CD4-positive, alpha-beta T cell treated with Interleukin-4 for 4 hours (primary cell): ENCODE data around the gene ATP2B2.

Experiments used
- DNase-seq: peaks from one replicate; pipeline ENCODE4 v3.0.0-alpha.2; 2020

ATP2B2 gene

DNA sequence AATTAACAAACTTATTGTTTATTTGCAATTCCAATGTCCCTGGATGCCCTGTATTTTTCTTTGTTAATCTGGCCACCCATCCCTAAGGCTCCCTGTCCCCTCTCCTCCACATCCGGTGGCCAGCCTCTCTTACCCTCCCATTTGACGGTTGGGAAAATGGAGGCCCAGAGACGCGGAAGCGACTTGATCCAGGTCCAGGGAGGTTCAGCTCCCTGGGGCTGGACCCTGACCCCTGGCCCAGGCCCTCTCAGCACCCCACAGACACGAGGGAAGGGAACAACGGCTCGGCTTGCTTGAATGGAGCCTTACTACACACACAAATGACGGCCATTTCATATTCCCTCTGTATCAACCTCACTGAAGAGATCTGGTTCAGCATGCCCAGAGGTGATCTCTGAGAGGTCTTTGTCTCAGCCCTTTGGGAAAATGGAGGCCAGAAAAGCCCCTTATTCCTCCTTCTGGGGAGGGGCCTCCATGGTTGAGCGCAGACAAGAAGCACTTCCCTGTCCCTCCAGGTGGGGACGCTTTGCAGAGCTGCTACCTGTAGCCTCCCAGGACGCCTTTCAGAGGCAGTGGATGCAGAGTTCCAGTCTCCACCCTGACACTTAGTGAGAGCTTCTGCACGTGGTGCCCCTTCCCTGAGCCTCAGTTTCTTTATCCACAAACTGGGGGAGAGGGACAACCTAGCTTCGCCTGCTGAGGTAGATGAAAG is 82.1 kb downstream of the ATP2B2 start:
- DNase-seq: no peak

DNA sequence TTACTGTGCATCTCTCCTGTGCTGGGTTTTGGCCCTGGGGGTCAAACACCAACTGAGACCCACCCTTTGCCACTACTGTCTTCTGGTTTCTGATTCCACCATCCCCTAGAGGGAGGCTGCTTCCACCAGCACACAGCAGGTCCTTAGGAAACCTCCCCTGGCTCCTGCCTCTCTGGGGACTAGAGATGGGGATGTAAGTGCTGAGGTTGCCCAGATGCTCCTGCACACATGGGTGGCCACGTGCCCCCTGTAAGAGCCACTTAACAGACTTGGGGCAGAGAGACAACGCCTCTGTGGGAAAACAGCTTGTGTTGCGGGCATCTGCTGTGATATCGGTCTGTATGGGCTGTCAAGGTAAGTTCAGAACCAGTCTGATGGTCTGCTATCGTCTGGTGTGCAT is 83.4 kb downstream of the ATP2B2 start:
- DNase-seq: no peak

DNA sequence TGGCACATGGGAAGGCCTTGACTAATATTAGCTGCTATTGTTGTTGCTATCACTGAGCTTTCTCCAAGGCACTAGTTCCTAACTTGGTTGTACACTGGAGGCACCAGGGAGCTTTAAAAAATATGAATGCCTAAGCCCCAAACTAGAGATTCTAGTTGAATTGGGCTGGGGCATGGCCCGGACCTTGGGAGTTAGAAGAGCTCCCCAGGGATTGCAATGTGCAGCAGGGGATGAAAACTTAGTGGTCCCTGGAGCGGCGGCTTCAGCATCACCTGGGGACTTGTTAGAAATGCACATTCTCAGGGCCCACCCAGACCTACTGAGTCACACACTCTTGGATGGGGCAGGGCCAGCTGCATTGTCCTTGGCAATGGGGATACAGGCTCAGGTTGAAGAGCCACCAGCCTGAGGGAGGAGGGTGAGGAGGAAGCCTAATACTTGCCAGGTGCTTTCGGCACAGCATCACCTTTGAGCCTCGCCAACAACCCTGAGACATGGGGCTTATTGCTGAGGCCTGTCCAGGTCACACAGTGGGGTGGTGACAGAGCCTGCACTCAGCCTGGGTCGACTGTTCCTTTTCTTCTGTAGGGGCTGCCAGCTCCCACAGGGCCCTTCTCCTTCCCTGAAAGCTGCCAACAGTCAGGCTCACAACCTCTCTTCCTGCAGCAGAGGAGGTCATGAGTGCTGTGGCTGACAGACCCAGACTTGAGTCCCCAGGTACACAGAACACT is 84.5 kb downstream of the ATP2B2 start:
- no peak for DNase-seq

DNA sequence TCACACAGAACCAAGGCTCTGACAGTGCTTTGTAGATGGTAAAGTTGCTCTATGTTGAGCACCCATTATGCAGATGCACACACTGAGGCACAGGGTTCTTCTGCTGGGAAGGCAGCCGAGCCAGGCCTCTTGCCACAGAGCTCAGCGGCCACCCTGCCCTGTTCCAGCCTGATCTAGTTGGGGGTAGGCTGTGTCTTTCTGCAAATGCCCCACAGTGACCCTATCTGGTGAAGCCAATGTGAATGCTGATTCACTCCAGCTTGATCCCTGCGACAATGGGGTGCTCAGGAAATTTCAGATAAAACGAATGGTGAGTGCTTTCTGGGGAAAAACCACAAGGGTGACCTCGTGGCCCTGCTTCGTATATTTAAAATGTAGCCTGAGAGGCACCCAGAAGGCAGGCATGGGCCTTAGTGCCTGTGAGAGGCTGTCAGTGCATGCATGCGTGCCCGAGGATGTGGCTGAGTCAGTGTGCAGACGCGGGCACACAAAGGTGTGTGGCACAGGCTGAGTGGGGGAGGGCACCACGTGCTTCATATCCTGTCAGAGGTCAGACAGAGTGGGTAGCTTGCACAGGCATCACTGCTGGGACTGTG is 85.7 kb downstream of the ATP2B2 start:
- peak; percentile 21 for DNase-seq

DNA sequence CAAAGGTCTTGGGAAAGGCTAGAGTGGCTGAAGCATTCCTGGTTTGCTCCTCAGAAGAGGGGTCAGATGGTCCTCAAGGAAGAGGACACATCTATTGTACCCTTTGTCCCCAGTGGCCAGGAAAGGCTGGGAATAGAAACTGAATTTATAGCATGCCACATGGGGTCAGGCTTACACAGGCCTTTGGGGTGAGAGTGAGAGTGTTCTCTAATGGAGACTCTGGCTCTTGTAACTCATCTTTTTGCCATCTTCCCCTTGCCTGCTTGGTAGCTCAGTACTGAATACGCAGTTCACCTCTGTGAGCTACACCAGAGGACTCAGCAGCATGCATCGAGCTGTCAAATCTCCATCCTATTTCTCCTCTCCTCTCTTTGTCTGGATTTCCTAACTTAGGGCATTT is 87.5 kb downstream of the ATP2B2 start:
- no peak for DNase-seq

DNA sequence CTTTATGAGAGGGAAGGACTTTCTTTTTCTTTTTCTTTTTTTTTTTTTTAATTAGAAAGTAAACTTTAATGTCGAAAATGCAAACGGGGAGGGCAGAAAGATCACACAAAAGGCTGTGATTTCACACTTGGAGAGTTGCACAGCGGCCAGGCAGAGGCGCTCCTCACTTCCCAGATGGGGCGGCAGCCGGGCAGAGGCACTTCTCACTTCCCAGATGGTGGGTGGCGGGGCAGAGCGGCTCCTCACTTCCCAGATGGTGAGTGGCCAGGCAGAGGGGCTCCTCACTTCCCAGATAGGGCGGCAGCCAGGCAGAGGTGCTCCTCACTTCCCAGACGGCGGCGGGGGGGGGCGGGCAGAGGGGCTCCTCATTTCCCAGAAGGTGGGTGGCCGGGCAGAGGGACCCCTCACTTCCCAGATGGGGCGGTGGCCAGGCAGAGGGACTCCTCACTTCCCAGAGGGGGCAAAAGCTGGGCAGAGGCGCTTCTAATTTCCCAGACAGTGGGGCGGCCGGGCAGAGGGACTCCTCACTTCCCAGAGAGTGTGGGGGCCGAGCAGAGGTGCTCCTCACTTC is 88.6 kb downstream of the ATP2B2 start:
- no peak for DNase-seq

DNA sequence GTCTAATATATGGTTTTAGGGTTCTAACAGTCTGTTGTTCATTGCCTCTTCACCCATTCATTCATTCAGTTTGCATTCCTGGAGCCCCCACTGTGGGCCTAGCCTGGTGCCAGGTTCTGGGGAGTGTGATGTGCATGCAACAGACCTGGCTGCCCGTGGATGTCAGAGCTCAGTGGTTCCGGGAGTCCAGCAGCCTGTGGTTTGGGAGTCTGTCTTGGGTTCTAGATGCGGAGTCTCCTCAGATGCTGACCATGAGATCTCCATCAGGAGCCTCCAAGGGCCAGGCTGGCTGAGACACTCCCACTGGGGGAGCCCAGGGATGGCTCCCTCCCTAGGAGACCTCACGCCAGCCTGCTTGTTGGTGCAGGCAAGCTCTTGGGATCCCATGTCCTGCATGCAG is 92.3 kb downstream of the ATP2B2 start:
- DNase-seq: no peak

DNA sequence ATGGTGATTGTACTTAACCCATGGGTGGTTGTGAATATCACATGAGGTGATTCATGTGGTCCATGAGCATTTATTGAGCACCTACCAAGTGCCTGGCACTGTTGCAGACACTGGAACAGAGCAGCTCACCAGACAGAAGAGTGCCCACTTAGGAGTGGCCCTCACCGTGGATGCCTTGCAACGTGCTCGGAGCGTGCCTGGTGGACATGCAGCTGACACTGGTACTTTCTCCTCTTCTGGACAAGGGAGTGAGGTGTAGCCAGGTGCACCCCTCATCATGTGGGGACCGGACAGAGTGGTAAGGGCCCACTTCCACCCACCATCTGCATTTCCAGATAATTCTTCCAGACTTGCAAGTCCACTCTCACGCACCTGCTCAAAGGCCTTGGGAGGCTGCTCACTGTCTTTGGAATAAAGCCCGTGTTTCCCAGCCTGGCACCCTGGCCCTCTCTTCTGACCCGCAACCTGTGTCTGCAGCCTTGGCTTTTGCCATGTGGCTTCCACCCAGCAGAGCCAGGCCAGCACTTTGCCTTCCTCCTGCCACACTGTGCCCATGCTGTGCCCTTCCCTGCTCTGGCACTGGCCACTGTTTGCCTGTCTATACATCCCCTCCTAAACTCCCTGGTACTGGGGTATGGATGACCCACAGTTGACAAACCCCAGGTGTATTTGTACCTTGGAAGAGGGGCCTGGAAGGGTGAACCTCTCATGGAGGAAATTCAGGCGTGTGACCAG is 93.6 kb downstream of the ATP2B2 start:
- DNase-seq: no peak

DNA sequence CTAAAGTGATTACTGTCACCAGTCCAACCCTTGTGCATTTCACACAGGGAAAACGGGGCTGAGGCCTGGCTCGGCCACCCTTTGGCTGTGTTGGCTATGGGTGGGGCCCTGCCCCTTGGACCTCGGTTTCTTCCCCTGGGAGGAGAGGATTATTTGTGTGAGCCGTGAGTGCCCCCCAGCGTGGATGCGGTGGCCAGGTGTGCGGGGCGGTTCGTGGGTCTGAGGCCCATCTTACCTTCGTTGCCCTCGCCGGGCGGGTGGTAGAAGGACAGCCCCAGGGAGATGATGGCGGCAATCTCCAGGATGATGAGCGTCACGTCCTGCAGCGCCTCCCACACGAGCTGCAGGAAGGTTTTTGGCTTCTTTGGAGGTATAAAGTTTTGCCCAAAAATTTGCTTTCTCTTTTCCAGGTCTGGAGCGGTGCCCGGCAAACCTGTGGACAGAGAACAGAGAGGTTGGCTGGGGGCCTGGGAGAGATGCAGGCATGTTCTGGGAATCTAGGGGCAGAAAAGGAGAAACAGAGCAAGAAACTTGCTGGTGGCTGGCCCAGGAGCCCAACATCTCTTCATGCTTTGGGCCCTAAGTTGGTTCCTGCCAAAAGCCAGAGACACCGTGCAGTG is 94.9 kb downstream of the ATP2B2 start:
- no peak for DNase-seq

DNA sequence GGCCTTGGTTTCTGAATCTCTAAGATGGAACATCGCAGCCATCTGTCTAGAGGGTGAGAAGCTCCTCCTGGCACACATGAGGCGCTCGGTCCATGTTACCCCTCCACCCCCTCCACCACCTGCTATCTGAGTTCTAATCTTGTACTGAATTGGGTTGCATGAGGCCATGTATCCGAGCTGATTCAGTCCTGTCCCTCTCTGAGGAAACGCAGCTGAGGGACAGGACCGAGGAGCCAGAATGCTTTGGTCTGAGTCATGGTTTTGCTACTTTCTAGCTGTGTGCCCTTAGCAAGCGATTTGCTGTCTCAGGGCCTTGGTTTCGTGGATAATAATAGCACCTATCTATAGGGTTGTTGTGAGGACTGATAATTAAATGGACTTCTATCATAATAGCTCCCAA is 96.7 kb downstream of the ATP2B2 start:
- no peak for DNase-seq

DNA sequence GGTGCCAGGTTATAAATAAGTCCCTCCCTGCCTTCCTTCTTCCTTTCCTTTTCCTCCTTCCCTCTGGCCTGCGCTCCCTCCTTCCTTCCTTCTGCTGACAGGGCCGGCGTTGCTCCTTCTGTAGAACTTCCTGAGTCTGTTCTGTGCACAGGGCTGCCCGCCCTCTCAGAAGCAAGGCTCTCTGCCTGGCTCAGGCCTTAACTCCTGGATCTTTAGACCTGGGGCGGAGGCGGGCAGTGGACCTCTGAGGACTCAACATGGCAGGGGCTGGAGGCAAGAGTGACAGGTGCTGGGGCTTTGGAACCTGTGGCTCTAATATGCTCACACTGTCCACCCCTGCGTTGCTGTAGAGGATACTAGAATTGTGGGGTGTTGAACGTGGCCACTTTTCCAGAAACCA is 98.0 kb downstream of the ATP2B2 start:
- DNase-seq: no peak

DNA sequence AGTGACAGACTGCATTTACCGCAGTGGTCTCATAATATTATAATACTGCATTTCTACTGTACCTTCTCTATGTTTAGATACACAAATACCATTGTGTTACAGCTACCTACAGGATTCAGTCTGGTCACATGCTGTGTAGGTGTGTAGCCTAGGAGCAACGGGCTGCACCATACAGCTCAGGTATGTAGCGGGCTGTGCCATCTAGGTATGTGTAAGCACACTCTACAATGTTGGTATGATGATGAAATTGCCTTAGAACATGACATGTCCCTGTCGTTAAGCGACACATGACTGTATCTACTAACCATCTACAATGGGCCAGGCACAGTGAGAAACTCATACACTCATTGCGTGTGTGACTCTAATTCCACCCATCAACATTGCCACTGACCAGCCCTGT is 99.0 kb downstream of the ATP2B2 start:
- DNase-seq: no peak

DNA sequence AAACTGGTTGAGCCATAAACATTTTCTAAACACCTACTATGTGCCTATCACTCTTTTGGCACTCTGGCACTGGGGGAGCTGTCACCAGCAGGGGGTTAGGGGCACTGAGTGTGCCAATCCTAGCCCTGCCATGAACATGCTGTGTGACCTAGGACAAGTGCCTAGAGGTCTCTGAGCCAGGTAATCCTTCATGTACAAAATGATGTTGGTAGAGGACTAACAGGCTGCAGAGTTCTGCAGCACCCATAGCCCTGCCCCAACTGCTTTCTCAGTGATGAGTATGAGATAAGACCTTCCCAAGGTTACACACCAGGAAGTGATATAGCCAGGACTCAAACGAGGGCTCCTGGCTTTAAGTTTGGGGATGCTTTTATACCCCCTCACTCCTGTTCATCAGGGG is 99.6 kb downstream of the ATP2B2 start:
- no peak for DNase-seq

DNA sequence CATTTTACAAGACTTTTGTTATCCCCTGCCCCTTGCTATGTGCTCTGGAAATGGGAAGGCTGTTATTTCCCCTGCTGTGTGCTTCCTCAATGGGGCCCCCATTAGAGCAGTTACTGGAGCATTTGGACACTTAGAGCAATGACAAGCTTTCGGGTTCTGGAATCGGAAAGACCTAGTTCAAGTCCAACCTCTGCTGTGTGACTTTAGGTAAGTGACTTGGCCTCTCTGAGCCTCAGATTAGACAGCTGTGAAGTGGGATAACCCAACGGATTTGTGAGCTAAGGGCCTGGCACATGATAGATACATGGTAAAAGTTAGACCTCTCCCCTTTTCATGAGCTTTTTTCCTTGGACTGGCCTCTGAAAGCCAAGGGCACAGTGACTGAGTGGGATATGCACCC is 100.5 kb downstream of the ATP2B2 start:
- DNase-seq: no peak

DNA sequence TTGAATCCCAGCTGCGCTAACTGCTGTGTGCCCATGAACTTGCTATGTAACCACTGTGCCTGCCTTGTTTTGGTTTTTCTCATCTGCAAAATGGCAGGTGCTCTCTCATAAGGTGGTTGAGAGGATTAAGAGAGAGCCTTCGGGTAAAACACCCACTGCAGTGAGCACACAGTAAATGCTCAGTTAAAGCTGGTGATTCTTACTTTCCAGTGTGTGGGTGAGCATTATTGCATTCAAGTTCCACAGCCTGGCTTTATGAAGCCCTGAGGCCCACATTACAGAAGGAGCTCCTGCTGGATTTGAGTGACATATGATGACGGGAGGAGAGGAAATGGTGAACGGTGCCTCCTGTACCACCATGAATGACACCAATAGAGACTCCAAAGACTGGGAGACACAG is 101.0 kb downstream of the ATP2B2 start:
- DNase-seq: no peak

DNA sequence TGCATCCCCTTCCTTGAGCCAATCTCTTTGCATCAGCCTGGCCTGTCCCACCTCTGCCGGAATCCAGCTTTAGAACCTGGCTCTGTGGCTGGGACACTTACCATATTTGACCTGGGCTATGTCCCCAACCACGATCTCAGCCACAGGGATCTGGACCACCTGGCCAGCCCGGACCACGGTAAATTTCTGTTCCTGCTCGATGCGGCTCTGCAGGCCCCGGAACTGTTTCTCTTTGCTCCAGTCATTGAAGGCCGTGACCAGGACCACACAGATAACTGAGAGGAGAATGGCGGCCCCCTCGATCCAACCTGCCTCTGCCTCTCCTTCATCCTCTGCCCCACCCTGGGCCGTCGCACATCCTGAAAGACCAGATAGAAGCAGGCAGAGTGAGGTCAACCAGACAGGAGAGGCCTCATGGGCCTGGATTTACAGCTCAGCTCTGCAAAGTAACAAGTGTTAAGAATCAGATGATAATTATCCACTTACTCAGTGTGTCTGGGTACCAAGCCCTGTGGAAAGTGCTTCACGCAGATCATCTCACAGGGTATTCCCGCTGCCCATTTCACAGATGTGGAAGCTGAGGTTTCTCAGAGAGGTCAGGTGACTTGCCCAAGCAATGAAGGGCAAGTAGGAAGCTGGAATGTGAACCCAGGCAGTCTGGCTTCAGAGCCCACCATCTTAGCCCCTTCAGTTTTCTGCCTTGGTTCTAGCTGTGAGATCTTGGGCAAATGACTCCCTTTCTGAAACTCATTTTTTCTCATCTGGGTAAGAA is 103.2 kb downstream of the ATP2B2 start:
- no peak for DNase-seq

DNA sequence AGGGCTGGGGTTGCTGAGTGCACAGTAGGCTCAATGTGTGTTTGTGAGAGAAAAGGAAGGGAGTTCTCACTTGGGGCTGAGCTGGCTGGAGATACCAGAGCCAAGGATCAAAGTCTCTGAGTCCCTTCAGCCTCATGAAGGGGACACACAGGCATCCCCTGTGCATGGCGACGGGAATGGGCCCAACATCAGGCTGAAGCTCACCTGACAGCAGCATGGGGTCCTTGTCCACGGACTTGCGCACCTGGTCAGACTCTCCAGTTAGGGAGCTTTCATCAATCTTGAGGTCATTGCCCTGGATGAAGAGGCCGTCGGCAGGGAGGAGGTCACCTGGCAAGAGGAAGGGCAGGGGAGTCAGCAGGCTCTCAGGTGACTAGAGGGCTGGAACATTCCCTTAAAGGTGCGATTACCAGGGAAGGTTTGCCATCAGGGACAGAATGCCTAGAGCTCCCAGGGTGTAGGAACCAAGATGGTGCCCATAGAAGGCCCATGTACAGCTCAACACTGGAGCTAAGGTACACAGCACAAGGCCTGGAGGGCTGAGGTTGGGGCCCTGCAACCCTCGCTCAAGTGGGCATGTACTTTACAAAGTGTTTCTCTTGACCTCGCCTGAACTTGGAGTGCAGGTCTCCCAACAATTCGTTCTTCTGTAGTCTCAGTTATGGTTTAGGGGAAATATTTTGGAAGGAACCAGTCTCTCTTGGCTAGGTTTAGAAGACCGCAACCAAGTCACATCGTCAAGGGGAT is 104.5 kb downstream of the ATP2B2 start:
- DNase-seq: no peak

DNA sequence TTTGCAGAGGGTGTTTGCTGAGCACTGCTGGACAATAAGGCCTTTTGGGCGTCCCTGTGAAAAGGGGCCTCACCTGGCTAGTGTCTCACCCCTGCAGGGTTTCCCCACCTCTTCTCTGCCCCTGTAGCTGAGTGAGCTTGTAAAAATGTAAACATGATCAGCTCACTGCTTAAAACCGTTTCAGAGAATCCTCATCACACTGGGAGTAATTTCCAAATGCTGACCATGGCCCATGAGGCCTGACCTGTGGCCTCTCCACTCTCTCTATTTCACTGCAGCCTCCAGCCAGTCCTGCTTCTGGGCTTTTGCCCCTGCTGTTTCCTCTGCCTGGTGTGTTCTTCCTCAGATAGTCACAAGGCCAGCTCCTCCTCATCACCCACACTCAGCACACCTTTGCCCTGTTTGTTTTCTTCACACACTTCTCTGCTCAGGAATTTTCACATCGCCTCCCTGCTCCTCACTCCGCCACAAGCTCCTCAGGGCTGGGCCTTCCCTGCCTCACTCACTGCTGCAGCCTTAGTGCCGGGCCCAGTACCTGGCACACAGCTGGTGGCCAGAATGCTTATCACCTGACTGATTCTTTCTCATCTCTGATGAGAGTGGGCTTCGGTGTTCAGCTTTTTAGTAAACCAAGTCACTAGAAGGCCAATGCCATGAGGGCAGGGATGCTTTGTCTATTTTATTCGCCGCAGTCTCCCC is 105.2 kb downstream of the ATP2B2 start:
- no peak for DNase-seq

DNA sequence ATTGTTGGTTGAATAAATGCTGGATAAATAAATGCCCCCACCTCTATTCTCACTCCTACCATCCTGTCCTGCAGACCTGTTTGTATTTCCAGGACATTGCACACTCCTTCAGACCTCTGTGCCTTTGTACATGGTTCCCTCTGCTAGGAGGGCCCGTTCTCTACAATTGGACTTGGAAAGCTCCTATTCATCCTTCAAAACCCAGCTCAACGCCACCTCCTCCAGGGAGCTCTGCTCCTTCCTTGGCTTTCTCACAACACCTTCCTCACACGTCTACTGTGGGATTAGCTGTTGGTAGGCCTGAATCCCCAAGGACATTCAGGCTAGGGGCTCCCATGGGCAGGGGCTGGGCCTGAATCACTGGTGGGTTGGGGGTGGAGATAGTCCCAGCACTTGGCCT is 105.8 kb downstream of the ATP2B2 start:
- no peak for DNase-seq

DNA sequence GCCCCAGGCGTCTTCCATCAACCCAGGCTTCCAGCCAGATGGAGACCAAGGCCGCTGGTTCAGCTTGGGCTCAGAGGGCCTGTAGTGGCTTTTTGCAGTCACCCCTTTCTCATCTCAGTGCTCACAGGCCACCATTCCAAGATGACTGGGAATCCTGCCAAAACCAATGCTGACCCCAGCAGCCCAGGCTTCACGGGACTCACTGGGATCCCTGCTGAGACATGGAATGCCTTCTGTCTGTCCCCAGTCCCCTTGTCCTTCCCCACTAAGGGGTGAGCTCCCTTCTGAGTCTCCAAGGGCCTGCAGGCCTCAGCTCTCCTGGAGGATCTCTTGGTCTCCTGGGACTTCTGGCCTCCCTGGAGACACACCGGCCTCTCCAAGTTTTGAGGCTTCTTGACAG is 107.0 kb downstream of the ATP2B2 start:
- DNase-seq: no peak

DNA sequence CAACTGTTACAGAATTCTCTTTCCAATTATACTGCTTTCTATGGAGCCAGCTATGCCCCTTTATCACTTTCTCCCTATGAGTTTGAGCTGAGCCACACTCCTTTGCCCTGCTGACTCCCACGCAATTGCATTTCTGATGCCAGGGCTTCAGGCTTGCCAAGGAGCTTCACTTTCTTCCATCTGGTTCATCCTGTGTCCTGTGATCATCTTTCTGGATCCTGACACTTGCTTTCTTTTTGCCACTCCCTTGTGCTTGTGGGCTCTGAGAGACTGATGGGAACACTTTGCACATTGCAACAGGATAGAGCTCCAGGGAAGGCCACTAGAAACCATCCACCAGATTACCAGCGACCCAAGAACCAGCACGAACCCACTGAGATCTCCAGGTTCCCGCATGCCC is 107.5 kb downstream of the ATP2B2 start:
- no peak for DNase-seq
